ENCODE data around the gene TMEM240.
"Not testable (repeated sequence)": the region's sequence is repeated elsewhere in the genome, so short reads cannot be mapped to it uniquely, and the experiment has no call there.

TMEM240 gene

DNA sequence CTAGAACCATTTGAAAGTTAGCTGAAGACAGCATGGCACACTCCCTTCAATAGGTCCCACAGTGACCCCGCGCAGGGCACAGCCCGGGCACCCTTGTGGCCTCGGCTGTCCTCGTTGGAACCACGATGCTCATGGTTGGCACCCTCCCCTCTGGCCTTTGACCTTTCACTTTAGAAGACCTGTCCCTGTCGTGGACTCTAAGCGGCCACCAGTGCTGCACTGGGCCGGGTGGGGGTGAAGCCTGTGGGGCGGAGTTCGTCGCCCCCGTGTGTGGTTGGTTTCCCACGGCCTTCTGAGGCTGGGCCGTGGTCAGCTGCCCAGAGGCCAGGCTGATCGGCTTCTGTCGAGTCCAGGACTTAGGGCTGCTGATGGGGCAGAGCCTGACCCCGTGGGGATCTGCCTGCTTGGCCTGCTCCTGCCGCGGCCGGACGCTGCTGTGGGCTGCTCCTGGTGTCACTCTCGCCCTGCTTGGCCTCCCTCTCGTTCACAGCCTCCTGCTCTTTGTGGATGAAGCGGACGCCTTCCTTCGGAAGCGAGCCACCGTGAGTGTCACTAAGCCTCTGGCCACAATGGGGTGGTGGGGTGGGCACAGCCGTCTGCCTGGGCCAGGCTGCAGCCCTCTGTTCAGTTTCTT, 15.6 kb downstream of the TMEM240 start:
- not testable (repeated sequence) for DNase-seq (ENCODE audit: low read depth in 1 of 2, low spot score in 1 of 2)

GRCh38 chr1:1523651-1524050, 16.8 kb downstream of the TMEM240 start:
- not testable (repeated sequence) for DNase-seq (ENCODE audit: low read depth in 1 of 2, low spot score in 1 of 2)

DNA sequence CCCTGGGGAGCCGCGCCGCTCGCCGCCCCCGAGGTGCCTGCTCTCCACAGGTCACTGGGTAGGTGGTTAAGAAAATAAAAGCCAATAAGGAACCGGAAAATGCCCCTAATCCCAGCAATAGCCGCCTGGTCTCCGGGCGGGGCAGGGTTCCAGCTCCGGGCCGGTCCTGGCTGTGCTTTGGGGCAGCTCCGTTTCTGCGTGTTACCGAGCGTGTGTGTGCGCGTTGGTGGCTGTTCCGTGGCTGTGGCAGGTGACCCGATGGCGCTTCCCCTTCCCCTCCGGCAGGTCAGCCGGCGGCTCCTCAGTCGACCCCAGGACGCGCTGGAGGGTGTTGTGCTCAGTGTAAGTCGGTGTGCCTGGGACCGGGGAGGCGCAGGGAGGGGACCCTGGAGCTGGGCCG, 17.2 kb downstream of the TMEM240 start:
- DNase-seq (ENCODE audit: low read depth in 1 of 2, low spot score in 1 of 2) = not testable (repeated sequence)

- DNase-seq (ENCODE audit: low read depth in 1 of 2, low spot score in 1 of 2) = not testable (repeated sequence)
Observed at GRCh38 chr1:1522536-1522935, 17.9 kb downstream of the TMEM240 start.

GRCh38 chr1:1521331-1521730, 19.1 kb downstream of the TMEM240 start:
- DNase-seq (ENCODE audit: low read depth in 1 of 2, low spot score in 1 of 2) = no peak

DNA sequence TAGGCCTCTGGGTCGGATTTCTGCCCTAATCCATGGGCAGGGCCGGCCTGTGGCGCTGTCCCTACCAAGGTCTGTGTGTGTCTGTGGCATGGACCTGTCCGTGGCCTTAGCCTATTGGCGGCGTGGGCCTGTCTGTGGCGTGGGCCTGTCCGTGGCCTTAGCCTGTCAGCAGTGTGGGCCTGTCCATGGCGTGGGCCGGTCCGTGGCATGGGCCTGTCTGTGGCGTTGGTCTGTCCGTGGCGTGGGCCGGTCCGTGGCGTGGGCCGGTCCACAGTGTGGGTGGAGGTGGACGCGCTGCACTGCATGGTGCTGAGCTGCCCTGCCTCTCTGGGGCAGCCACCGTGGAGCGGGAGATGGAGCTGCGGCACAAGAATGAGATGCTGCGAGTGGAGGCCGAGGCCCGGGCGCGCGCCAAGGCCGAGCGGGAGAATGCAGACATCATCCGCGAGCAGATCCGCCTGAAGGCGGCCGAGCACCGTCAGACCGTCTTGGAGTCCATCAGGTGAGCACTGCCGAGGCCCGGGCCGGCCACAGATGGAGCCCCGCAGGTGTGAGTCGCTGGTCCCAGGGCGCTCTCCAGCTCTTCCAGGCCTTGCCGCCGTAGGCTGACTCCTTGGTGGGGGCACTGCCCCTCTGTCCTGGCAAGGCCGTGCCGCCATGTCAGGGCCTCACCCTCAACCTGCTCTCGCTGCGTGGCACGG, 20.5 kb downstream of the TMEM240 start:
- not testable (repeated sequence) for DNase-seq (ENCODE audit: low read depth in 1 of 2, low spot score in 1 of 2)

DNA sequence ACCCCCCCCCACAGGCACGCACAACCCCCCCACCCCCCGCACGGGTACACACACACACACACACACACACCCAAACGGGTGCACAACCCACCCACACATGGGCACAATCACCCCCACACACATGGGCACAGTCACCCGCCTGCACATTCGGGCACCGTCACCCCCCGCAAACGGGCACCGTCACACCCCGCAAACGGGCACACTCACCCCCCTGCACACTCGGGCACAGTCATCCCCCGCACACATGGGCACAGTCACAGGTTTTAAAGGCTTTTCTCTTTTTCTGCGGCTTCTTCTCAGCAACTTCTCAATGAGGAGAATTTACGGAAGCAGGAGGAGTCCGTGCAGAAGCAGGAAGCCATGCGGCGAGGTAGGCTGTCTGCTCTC, 21.8 kb downstream of the TMEM240 start:
- DNase-seq (ENCODE audit: low read depth in 1 of 2, low spot score in 1 of 2) = not testable (repeated sequence)

DNA sequence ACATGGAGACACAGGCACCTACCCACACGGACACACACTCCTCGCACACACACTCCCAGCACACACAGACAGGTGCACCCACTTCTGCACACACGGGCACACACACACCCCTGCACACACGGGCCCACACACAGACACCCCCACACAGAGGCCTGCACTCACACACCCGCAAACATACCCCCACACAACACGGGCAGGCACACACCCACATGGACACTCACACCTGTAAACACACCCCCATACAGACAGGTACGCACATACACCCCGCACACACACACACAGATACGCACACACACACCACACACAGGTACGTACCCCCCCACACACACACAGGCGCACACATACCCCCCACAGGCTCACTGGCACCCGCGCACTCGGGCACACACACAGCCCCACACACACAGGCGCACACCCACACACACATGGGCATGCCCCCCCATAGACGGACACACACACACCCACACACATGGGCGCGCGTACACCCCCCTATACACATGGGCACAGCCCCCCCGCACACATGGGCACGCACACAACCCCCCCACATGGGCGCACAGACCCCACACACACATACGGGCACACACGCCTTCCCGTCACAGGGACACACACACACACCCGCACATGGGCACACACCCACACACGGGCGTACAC, 22.3 kb downstream of the TMEM240 start:
- DNase-seq (ENCODE audit: low read depth in 1 of 2, low spot score in 1 of 2) = no peak

- DNase-seq (ENCODE audit: low read depth in 1 of 2, low spot score in 1 of 2) = not testable (repeated sequence)
Observed at GRCh38 chr1:1516923-1517322, 23.5 kb downstream of the TMEM240 start.

GRCh38 chr1:1514376-1514775, 26.0 kb downstream of the TMEM240 start:
- not testable (repeated sequence) for DNase-seq (ENCODE audit: low read depth in 1 of 2, low spot score in 1 of 2)

DNA sequence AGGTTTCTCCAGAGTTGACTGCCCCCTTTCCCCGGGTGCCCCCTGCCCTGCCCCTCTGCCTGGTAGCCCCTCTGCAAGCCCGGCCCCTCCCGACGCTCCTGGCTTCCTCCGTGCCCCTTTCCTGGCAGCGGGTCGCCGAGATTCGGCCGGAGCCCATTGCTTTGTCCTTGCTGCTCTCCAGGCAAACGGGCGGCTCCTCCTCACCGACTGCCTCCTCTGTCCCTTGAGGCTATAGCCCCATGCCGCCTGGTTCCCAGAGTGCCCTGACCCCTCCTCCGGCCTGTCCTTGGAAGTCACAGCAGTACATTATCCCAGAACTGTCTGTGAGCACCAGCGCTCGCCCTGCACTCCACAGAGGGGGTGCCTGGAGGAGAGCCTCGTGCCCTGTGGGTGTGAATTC, 26.7 kb downstream of the TMEM240 start:
- not testable (repeated sequence) for DNase-seq (ENCODE audit: low read depth in 1 of 2, low spot score in 1 of 2)

DNA sequence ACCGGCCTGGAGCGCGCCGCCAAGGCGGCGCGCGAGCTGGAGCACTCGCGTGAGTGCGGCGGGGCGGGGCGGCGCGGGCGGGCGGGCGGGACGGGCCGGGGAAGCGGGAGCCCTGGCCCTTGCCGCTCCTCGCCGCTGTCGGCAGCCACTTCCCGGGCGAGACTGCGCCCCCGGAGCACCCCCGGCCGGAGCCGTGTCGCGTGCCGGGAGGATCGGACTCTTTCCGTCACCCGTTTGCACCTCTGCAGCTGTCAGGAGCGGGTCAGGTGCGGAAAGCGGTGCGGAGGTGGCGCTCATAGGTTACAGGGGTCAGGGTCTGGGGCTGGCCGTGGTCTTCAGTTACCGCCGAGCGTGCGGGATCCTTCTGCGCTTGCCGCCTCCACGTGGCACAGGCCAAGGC, 28.0 kb downstream of the TMEM240 start:
- DNase-seq (ENCODE audit: low read depth in 1 of 2, low spot score in 1 of 2) = not testable (repeated sequence)

GRCh38 chr1:1511533-1512285, 28.7 kb downstream of the TMEM240 start, which contains the start of gene ATAD3A:
Gene ATAD3A, plus strand, starts transcription at chr1:1512162. Its CDS starts 107 bp downstream, at chr1:1512269.
- DNase-seq (ENCODE audit: low read depth in 1 of 2, low spot score in 1 of 2) = peak; percentile 91 to 93

GRCh38 chr1:1510912-1511532, 29.4 kb downstream of the TMEM240 start:
- DNase-seq (ENCODE audit: low read depth in 1 of 2, low spot score in 1 of 2) = no peak

- DNase-seq (ENCODE audit: low read depth in 1 of 2, low spot score in 1 of 2) = not testable (repeated sequence)
Observed at GRCh38 chr1:1509465-1509850, 31.0 kb downstream of the TMEM240 start.

DNA sequence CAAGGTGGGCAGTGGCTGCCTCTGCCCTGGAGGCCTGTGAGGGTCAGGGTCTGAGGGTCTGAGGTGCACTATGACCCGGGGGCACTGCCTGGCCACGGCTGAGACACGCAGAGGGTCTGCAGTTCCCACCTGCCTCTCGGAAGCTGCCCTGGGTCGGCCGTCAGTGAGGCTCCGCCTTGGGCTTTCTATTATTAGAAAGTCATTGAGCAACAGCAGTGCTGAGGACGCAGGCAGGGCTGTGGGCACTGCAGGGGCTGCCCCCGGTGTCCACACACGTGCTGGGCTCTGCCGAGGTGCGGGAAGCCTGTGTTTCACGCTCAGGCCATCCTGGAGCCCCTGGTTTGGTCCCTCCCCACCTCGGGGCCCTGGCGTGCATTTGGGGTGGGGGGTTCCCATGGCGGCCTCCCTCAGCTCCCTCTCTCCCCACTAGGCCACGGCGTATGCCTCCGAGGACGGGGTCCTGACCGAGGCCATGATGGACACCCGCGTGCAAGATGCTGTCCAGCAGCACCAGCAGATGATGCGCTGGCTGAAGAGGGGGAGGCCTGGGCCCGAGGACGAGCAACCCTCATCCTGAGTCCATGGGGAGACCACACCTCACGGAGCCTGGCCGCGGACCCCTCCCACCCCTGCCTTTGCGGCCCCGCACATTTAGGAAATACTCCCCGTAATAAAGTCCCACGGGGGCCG, 31.5 kb downstream of the TMEM240 start:
- not testable (repeated sequence) for DNase-seq (ENCODE audit: low read depth in 1 of 2, low spot score in 1 of 2)

GRCh38 chr1:1507305-1507704, 33.1 kb downstream of the TMEM240 start:
- DNase-seq (ENCODE audit: low read depth in 1 of 2, low spot score in 1 of 2) = no peak

GRCh38 chr1:1505801-1506200, 34.6 kb downstream of the TMEM240 start:
- DNase-seq (ENCODE audit: low read depth in 1 of 2, low spot score in 1 of 2) = not testable (repeated sequence)

DNA sequence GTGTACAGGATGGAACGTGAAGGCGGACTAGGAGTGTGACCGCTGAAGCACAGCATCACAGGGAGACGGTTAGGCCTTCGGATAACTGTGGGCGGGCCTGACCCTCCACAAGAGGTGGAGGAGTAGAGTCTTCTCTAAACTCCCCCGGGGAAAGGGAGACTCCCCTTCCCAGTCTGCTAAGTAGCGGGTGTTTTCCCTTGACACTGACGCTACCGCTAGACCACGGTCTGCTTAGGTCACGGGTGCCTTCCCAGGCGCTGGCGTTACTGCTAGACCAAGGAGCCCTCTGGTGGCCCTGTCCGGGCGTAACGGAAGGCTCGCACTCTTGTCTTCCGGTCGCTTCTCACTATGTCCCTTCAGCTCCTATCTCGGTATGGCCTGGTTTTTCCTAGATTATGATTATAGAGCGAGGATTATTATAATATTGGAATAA, 35.0 kb downstream of the TMEM240 start:
- not testable (repeated sequence) for DNase-seq (ENCODE audit: low read depth in 1 of 2, low spot score in 1 of 2)

GRCh38 chr1:1504777-1505365, 35.6 kb downstream of the TMEM240 start:
- peak; percentile 42 to 54 for DNase-seq (ENCODE audit: low read depth in 1 of 2, low spot score in 1 of 2)
